HepG2 (cell line): ENCODE results near the gene NYAP1. TPM values are rescaled to one million over a fixed set of nuclear protein-coding genes. Genes with fewer than 3 reads are reported as not detected.

Experiments used
- ATAC-seq: fragments of 200-7000 bp; cut with Tn5 transposase; 3 replicates; pipeline ENCODE4 v1.9.1; 2020; ENCODE audit warnings: mild to moderate bottlenecking, moderate library complexity
- BruUV-seq: library from RNA; stranded (reverse); fragments of 400-500 nt; replicated peaks from 2 replicates; lab custom pipeline; 2021; lab: Mats Ljungman, UMichigan
- CTCF ChIA-PET: fragments of 300-600 bp; formaldehyde crosslinking; extraction: SDS; loops from one replicate; lab custom pipeline; 2021; ENCODE audit warnings: low total read pairs, inconsistent platforms, low intra/inter-chr PET ratio; lab: Yijun Ruan, JAX
- POLR2A ChIA-PET: fragments of 350-600 bp; sonication (Branson Sonifier 250); formaldehyde crosslinking; loops from one replicate; lab custom pipeline; 2020; ENCODE audit warnings: antibody characterized with exemption, inconsistent platforms; lab: Yijun Ruan, JAX
- DNase-seq: peaks from one replicate; pipeline ENCODE4 v3.0.0-alpha.2; 2015; ENCODE audit warnings: low spot score
- FAIRE-seq: peaks from 3 replicates; lab custom pipeline; 2011; peaks lifted over from hg19 to GRCh38; lab: Jason Lieb, UNC
- H2AFZ ChIP-seq: one replicate; pipeline ENCODE4 v1.6.1; 2011; ENCODE audit warnings: low read length, inconsistent platforms
- H3K27ac ChIP-seq: fragments of 300-600 bp; 3 replicates; pipeline ENCODE4 v1.8.0; 2011; ENCODE audit warnings: mixed run types, mild to moderate bottlenecking, mixed read lengths, low read length, inconsistent platforms; ENCODE audit not compliant: insufficient read depth; ENCODE audit errors: extremely low read length
- H3K27me3 ChIP-seq, 2 experiments: fragments of 200-600 bp in 1 of 2; 2 replicates in 1 of 2; 3 replicates in 1 of 2; pipeline versions ENCODE4 v1.6.0 to v1.8.0; 2011; ENCODE audit warnings: low read length in 2 of 2, mild to moderate bottlenecking in 2 of 2, moderate library complexity in 2 of 2, inconsistent platforms in 1 of 2; ENCODE audit not compliant: insufficient read depth in 2 of 2, control insufficient read depth in 1 of 2
- H3K36me3 ChIP-seq, 2 experiments: fragments of 200-600 bp in 1 of 2; replicated peaks in 1 of 2; 2 replicates in 1 of 2; 3 replicates in 1 of 2; pipeline versions ENCODE4 v1.5.1 to v1.8.0; 2011; ENCODE audit warnings: low read length in 2 of 2, inconsistent platforms in 1 of 2; ENCODE audit not compliant: insufficient read depth in 2 of 2, control insufficient read depth in 1 of 2
- H3K4me1 ChIP-seq: 2 replicates; pipeline ENCODE4 v1.5.1; 2012; ENCODE audit warnings: low read length, inconsistent platforms; ENCODE audit not compliant: insufficient read depth
- H3K4me2 ChIP-seq: 2 replicates; pipeline ENCODE4 v1.6.0; 2011; ENCODE audit warnings: low read depth, low read length, inconsistent platforms
- H3K4me3 ChIP-seq, 3 experiments: fragments of 200-600 bp in 1 of 3; sonication (generic), shearing (Covaris generic) in 1 of 3; replicated peaks in 1 of 3; 2 replicates each; pipeline ENCODE4 v1.5.1; 2011 to 2016; ENCODE audit warnings: low read length in 3 of 3, inconsistent platforms in 2 of 3, low read depth in 2 of 3, mild to moderate bottlenecking in 2 of 3, control low read depth in 1 of 3, mixed read lengths in 1 of 3; ENCODE audit not compliant: insufficient read depth in 1 of 3
- H3K79me2 ChIP-seq: one replicate; pipeline ENCODE4 v1.6.1; 2011; ENCODE audit warnings: low read length, inconsistent platforms; ENCODE audit not compliant: insufficient read depth
- H3K9ac ChIP-seq: 2 replicates; pipeline ENCODE4 v1.6.0; 2011; ENCODE audit warnings: mild to moderate bottlenecking, low read depth, low read length, inconsistent platforms; ENCODE audit not compliant: insufficient read depth
- H3K9me3 ChIP-seq: 2 replicates; pipeline ENCODE4 v1.5.1; 2012; ENCODE audit warnings: mild to moderate bottlenecking, low read length
- H4K20me1 ChIP-seq: 2 replicates; pipeline ENCODE4 v1.6.0; 2011; ENCODE audit warnings: inconsistent platforms, mild to moderate bottlenecking, low read length, moderate library complexity; ENCODE audit not compliant: insufficient read depth
- ADNP ChIP-seq: sonication (generic); formaldehyde crosslinking; IDR thresholded peaks from 2 replicates; pipeline ENCODE4 v1.4.0; 2020; ENCODE audit warnings: missing genetic modification reagents
- AKNA ChIP-seq: sonication (generic); formaldehyde crosslinking; IDR thresholded peaks from 2 replicates; pipeline ENCODE4 v1.4.0; 2020; ENCODE audit warnings: missing genetic modification reagents, borderline replicate concordance
- HIC2 ChIP-seq: sonication (generic); formaldehyde crosslinking; IDR thresholded peaks from 2 replicates; pipeline ENCODE4 v1.9.0; 2022; ENCODE audit warnings: low read depth, missing genetic modification reagents
- ISL2 ChIP-seq: sonication (generic); formaldehyde crosslinking; IDR thresholded peaks from 2 replicates; pipeline ENCODE4 v1.5.0; 2020; ENCODE audit warnings: missing genetic modification reagents
- RFXANK ChIP-seq: IDR thresholded peaks from 2 replicates; pipeline ENCODE4 v1.6.1; 2016
- RXRB ChIP-seq: IDR thresholded peaks from 2 replicates; pipeline ENCODE4 v1.6.1; 2016; ENCODE audit warnings: borderline replicate concordance, missing genetic modification reagents, missing compliant biosample characterization
- TAF15 ChIP-seq: fragments of 200-400 bp; formaldehyde crosslinking; IDR thresholded peaks from one replicate; pipeline ENCODE4 v1.6.1; 2018; ENCODE audit warnings: mild to moderate bottlenecking, low read depth, low read length; ENCODE audit not compliant: poor library complexity, severe bottlenecking
- ZNF546 ChIP-seq: sonication (generic); formaldehyde crosslinking; conservative IDR thresholded peaks from 2 replicates; pipeline ENCODE4 v1.8.1; 2023; ENCODE audit warnings: mild to moderate bottlenecking, missing genetic modification reagents
- ZNF629 ChIP-seq: sonication (generic); formaldehyde crosslinking; conservative IDR thresholded peaks from 2 replicates; pipeline ENCODE4 v1.5.0; 2020; ENCODE audit warnings: missing genetic modification reagents
- ZNF768 ChIP-seq: sonication (generic); formaldehyde crosslinking; IDR thresholded peaks from 2 replicates; pipeline ENCODE4 v1.4.0; 2020; ENCODE audit warnings: missing genetic modification reagents
- WGBS: methylation state at CpG from one replicate; pipeline ENCODE4 v1.1.6; 2017; ENCODE audit warnings: low lambda C conversion rate; 5-methylcytosine and 5-hydroxymethylcytosine counted together
- in situ Hi-C: cut with HindIII; loops from 2 replicates; pipeline ENCODE4 v1.10.0; 2017; ENCODE audit warnings: low pct_unique_long_range_greater_than_20kb; ENCODE audit not compliant: extremely low pct_ligation_motif_present
- intact Hi-C: fragments of 100-400 bp; cut with micrococcal nuclease; formaldehyde crosslinking; loops from one replicate; pipeline ENCODE4 v1.10.0; 2022; ENCODE audit not compliant: unreplicated experiment
- polyA plus RNA-seq, 8 experiments: library from polyadenylated mRNA; depleted of rRNA in 3 of 8; stranded (reverse) in 7 of 8; unstranded in 1 of 8; fragments of >200 nt; fragmentation: Illumina TruSeq in 4 of 8; extraction: Trizol in 4 of 8; gene quantifications; 2 replicates each; pipeline versions ENCODE4 v1.2.1 to v1.2.3, GENCODE V29; 2011 to 2016; ENCODE audit warnings: low read depth in 4 of 8, missing spikeins in 1 of 8, mixed read lengths in 1 of 8; ENCODE audit not compliant: insufficient read depth in 1 of 8
- total RNA-seq, 5 experiments: library from RNA; depleted of rRNA; stranded (reverse); fragments of >200 nt; fragmentation: Illumina TruSeq; extraction: Trizol; gene quantifications; 2 replicates each; pipeline ENCODE4 v1.2.3, GENCODE V29; 2016; ENCODE audit warnings: low read depth in 1 of 5
- TF ChIP-seq, protein P1 (sequence below): sonication (generic); formaldehyde crosslinking; IDR thresholded peaks from 2 replicates; pipeline ENCODE4 v1.4.0; 2020; ENCODE audit warnings: missing genetic modification reagents

Gene NYAP1
- total and polyA plus RNA-seq, 2 of the 13 experiments (the other 11 are each of a cell fraction or from before 2014, with no cell fraction given) = 0.15 to 0.46 TPM

DNA sequence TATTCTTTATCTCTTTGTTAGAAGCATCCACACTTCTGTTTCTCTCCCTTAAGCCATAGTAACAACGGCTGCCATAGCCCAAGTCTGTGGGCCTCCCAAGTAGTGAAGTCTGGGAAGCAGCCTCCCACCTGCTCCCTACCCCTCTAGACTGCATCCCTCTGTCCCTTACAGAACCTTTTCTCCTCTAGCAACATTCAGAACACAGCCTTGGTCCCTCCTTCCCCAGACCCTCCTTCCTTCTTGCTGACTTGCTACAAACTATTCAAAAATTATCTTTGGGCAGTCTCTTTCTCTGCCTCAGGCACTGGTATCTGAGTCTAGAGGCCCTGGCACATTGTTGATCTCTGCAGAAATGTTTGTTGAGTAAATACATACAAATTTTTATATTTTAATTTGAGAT, 2.3 kb upstream of the NYAP1 start (continued):
- TF ChIP-seq AKNA (no peak), TAF15 (no peak), ZNF546 (CRISPR knock-in tag) (no peak), RXRB (no peak)
- TF ChIP-seq, all 625 proteins: peak for 0

- intact Hi-C loops (loop anchor here (1.0 to 5.0 kb wide), 2 partner anchors 13 to 700 kb away; partner anchors contain the start of gene NAT16), in situ Hi-C loops (no loop called here)
- CTCF ChIA-PET = interaction anchor here (0.8 to 3.3 kb wide), 5 partner anchors 13 to 77 kb away, joined by 3 to 32 read pairs (median 8); no protein-coding TSS in a partner anchor
- no peak overlapping the region for H3K27ac ChIP-seq
- BruUV-seq = no TSS peak
- FAIRE-seq = no peak
- no peak for ATAC-seq
- WGBS = 23% methylated on average over 14 of the region's 14 CpGs
- peak overlapping the region; percentile 10; the same call in 1 of the 2 replicates for H3K9ac ChIP-seq
- POLR2A ChIA-PET = interaction anchor here (0.9 kb wide), 1 partner anchor 77 kb away, joined by 3 read pairs; no protein-coding TSS in a partner anchor
- no peaks in the 10 kb centered on the region for H3K9me3 ChIP-seq
- peaks cover 55% of the 10 kb centered on the region for H3K4me1 ChIP-seq
- H3K79me2 ChIP-seq = peaks cover 1% of the 10 kb centered on the region
- H3K4me3 ChIP-seq = peak overlapping the region; percentile 46 to 79 (median 65)
- no peak for DNase-seq
- no peak overlapping the region for H2AFZ ChIP-seq
- no peaks in the 10 kb centered on the region for H4K20me1 ChIP-seq
- peaks cover 2 to 44% of the 10 kb centered on the region in 2 experiments; a peak in 3 of 5 replicates for H3K27me3 ChIP-seq
- H3K36me3 ChIP-seq = no peaks in the 10 kb centered on the region
- peak overlapping the region; percentile 80 for H3K4me2 ChIP-seq
- TF ChIP-seq ZNF629 (CRISPR knock-in tag) (peak; percentile 89), ISL2 (CRISPR knock-in tag) (0 out of 2 replicates have a peak, but pooled peaks have one; percentile 13), HIC2 (CRISPR knock-in tag) (0 out of 2 replicates have a peak, but pooled peaks have one; percentile 16), ZNF768 (CRISPR knock-in tag) (peak; percentile 99), RFXANK (CRISPR knock-in tag) (no peak), ADNP (peak; percentile 59; the same call in 1 of the 2 replicates)
- TF ChIP-seq, protein P1, sequence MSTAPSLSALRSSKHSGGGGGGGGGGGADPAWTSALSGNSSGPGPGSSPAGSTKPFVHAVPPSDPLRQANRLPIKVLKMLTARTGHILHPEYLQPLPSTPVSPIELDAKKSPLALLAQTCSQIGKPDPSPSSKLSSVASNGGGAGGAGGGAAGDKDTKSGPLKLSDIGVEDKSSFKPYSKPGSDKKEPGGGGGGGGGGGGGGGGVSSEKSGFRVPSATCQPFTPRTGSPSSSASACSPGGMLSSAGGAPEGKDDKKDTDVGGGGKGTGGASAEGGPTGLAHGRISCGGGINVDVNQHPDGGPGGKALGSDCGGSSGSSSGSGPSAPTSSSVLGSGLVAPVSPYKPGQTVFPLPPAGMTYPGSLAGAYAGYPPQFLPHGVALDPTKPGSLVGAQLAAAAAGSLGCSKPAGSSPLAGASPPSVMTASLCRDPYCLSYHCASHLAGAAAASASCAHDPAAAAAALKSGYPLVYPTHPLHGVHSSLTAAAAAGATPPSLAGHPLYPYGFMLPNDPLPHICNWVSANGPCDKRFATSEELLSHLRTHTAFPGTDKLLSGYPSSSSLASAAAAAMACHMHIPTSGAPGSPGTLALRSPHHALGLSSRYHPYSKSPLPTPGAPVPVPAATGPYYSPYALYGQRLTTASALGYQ (CRISPR knock-in tag) = 0 out of 2 replicates have a peak, but pooled peaks have one; percentile 33
These were observed 1.0 kb upstream of the NYAP1 start for GRCh38 chr7:100482728-100483089.
